ENCODE data around the gene FNDC3A.
"Not testable (repeated sequence)": the region's sequence is repeated elsewhere in the genome, so short reads cannot be mapped to it uniquely, and the experiment has no call there.

FNDC3A gene

GRCh38 chr13:49124693-49125304 lies 149.1 kb downstream of the FNDC3A start:
- TF ChIP-seq, protein P1, sequence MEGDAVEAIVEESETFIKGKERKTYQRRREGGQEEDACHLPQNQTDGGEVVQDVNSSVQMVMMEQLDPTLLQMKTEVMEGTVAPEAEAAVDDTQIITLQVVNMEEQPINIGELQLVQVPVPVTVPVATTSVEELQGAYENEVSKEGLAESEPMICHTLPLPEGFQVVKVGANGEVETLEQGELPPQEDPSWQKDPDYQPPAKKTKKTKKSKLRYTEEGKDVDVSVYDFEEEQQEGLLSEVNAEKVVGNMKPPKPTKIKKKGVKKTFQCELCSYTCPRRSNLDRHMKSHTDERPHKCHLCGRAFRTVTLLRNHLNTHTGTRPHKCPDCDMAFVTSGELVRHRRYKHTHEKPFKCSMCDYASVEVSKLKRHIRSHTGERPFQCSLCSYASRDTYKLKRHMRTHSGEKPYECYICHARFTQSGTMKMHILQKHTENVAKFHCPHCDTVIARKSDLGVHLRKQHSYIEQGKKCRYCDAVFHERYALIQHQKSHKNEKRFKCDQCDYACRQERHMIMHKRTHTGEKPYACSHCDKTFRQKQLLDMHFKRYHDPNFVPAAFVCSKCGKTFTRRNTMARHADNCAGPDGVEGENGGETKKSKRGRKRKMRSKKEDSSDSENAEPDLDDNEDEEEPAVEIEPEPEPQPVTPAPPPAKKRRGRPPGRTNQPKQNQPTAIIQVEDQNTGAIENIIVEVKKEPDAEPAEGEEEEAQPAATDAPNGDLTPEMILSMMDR (IDR thresholded peaks at IDR 0.05; ENCODE audit: control extremely low read depth, extremely low read depth, low read depth, missing control alignments): no peak
- DNase-seq (ENCODE audit: extremely low spot score): no peak
- CTCF ChIA-PET: interaction anchor here (1.5 to 1.6 kb wide), 2 partner anchors 13 to 15 kb away, joined by 6 to 7 read pairs; no protein-coding TSS in a partner anchor
- POLR2A ChIA-PET: no interaction called here

- TF ChIP-seq, protein P1 (IDR thresholded peaks at IDR 0.05; ENCODE audit: control extremely low read depth, extremely low read depth, low read depth, missing control alignments): no peak
- POLR2A ChIA-PET: no interaction called here
- no peak for DNase-seq (ENCODE audit: extremely low spot score)
- CTCF ChIA-PET: interaction anchor here (1.6 kb wide), 1 partner anchor 14 kb away, joined by 7 read pairs; no protein-coding TSS in a partner anchor
Observed at GRCh38 chr13:49125964-49126524, 150.3 kb downstream of the FNDC3A start.

GRCh38 chr13:49132479-49133002 lies 156.8 kb downstream of the FNDC3A start:
- ChIA-PET CTCF (interaction anchor here (1.4 kb wide), 1 partner anchor 14 kb away, joined by 3 read pairs; no protein-coding TSS in a partner anchor), POLR2A (no interaction called here)
- no peak for DNase-seq (ENCODE audit: extremely low spot score)
- TF ChIP-seq, protein P1 (IDR thresholded peaks at IDR 0.05; ENCODE audit: control extremely low read depth, extremely low read depth, low read depth, missing control alignments): no peak

- ChIA-PET POLR2A (no interaction called here), CTCF (no interaction called here)
- TF ChIP-seq, protein P1 (IDR thresholded peaks at IDR 0.05; ENCODE audit: control extremely low read depth, extremely low read depth, low read depth, missing control alignments): no peak
Observed at GRCh38 chr13:49134305-49134704, 158.6 kb downstream of the FNDC3A start.

DNA sequence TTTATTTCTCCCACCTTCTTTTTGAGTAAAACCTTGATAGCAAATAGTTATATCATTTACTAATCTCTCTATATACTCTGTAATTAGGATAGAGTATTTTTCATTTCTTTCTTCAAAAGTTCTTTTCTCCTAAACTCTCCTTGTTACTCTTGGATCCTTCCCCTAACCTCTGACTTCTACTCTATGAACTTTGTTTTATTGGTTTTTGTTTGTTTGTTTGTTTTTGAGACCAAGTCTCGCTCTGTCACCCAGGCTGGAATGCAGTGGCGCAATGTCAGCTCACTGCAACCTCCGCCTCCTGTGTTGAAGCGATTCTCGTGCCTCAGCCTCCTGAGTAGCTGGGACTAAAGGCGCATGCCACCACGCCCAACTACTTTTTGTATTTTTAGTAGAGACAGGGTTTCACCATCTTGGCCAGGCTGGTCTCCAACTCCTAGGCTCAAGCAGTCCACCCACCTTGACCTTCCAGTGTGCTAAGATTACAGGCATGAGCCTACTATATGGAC lies 161.5 kb downstream of the FNDC3A start:
- POLR2A ChIA-PET; CTCF ChIA-PET; DNase-seq (ENCODE audit: extremely low spot score): not testable (repeated sequence)

More at GRCh38 chr13:49134305-49134704, 158.6 kb downstream of the FNDC3A start:
- no peak for DNase-seq (ENCODE audit: extremely low spot score)

GRCh38 chr13:49140910-49141611 lies 165.3 kb downstream of the FNDC3A start:
- no peak for DNase-seq (ENCODE audit: extremely low spot score)
- TF ChIP-seq, protein P1 (IDR thresholded peaks at IDR 0.05; ENCODE audit: control extremely low read depth, extremely low read depth, low read depth, missing control alignments): no peak
- ChIA-PET CTCF (no interaction called here), POLR2A (no interaction called here)

Measured in GM10248 (cell line).